ENCODE data around the gene FEM1B. TPM values are rescaled to one million over a fixed set of nuclear protein-coding genes. Genes with fewer than 3 reads are reported as not detected.

Gene FEM1B
- total and polyA plus RNA-seq, 2 donors (not counting 3 experiments of a cell fraction or from before 2014, with no cell fraction given): 11.1 to 33.2 TPM

GRCh38 chr15:68322796-68323195, 45.3 kb downstream of the FEM1B start:
- intact Hi-C loops (cut with micrococcal nuclease) (no loop called here), dilution Hi-C loops (cut with MboI; ENCODE audit: extremely low pct_ligation_motif_present, low sequenced_read_pairs) (no loop called here)
- H3K4me1 ChIP-seq (ENCODE audit: control insufficient read depth, extremely low read depth, insufficient read depth, low read length): no peaks in the 10 kb centered on the region
- ChIA-PET CTCF (interaction anchor here (1.5 to 2.5 kb wide), 4 partner anchors 11 to 227 kb away, joined by 3 to 12 read pairs (median 4); no protein-coding TSS in a partner anchor), POLR2A (no interaction called here)
- no peaks in the 10 kb centered on the region for H3K9me3 ChIP-seq (replicated peaks; ENCODE audit: control insufficient read depth, insufficient read depth, low read length)
- H3K9me1 ChIP-seq (replicated peaks; ENCODE audit: control insufficient read depth, extremely low read depth, insufficient read depth, low read length): no peaks in the 10 kb centered on the region
- no peak overlapping the region for H2AFZ ChIP-seq (ENCODE audit: low read depth, low read length)
- FAIRE-seq: no peak
- H3K27me3 ChIP-seq (ENCODE audit: control insufficient read depth in 2 of 2, insufficient read depth in 2 of 2, low read length in 2 of 2): peaks cover 0 to 6% of the 10 kb centered on the region in 2 experiments
- H3K4me3 ChIP-seq (replicated peaks in 1 of 3; ENCODE audit: insufficient read depth in 1 of 3, low read depth in 1 of 3, low read length in 3 of 3): no peak overlapping the region
- H3K27ac ChIP-seq (ENCODE audit: insufficient read depth, low read depth, low read length): no peak overlapping the region
- H3K9ac ChIP-seq (replicated peaks; ENCODE audit: extremely low read depth, insufficient read depth, low read length): no peak overlapping the region
- H3K4me2 ChIP-seq (ENCODE audit: insufficient read depth, low read length): no peak overlapping the region
- TF ChIP-seq POLR2AphosphoS5 (IDR thresholded peaks at IDR 0.05; ENCODE audit: insufficient read depth, low read depth, low read length) (no peak), FOS (IDR thresholded peaks at IDR 0.05; ENCODE audit: borderline replicate concordance, insufficient read depth, low read length) (no peak), MYC (IDR thresholded peaks at IDR 0.05; ENCODE audit: low read depth, low read length) (no peak), JUN (IDR thresholded peaks at IDR 0.05; ENCODE audit: borderline replicate concordance, insufficient read depth, insufficient read length, low read depth) (no peak), GATA2 (IDR thresholded peaks at IDR 0.05; ENCODE audit: insufficient read depth, insufficient read length, low read depth, low read length) (no peak), POLR2A (IDR thresholded peaks at IDR 0.05; ENCODE audit: low read depth, low read length) (no peak)
- TF ChIP-seq, protein P1, sequence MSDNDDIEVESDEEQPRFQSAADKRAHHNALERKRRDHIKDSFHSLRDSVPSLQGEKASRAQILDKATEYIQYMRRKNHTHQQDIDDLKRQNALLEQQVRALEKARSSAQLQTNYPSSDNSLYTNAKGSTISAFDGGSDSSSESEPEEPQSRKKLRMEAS (IDR thresholded peaks at IDR 0.05; ENCODE audit: insufficient read depth, insufficient read length): no peak
- TF ChIP-seq, protein P2, sequence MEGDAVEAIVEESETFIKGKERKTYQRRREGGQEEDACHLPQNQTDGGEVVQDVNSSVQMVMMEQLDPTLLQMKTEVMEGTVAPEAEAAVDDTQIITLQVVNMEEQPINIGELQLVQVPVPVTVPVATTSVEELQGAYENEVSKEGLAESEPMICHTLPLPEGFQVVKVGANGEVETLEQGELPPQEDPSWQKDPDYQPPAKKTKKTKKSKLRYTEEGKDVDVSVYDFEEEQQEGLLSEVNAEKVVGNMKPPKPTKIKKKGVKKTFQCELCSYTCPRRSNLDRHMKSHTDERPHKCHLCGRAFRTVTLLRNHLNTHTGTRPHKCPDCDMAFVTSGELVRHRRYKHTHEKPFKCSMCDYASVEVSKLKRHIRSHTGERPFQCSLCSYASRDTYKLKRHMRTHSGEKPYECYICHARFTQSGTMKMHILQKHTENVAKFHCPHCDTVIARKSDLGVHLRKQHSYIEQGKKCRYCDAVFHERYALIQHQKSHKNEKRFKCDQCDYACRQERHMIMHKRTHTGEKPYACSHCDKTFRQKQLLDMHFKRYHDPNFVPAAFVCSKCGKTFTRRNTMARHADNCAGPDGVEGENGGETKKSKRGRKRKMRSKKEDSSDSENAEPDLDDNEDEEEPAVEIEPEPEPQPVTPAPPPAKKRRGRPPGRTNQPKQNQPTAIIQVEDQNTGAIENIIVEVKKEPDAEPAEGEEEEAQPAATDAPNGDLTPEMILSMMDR (IDR thresholded peaks at IDR 0.05; ENCODE audit: extremely low read depth in 1 of 2, insufficient read depth in 1 of 2, low read depth in 1 of 2, low read length in 2 of 2): no peak
- BruUV-seq (replicated peaks): no TSS peak
- no peaks in the 10 kb centered on the region for H3K36me3 ChIP-seq (ENCODE audit: control insufficient read depth in 2 of 2, extremely low read depth in 1 of 2, insufficient read depth in 2 of 2, low read length in 2 of 2)
- H4K20me1 ChIP-seq (replicated peaks; ENCODE audit: control insufficient read depth, extremely low read depth, insufficient read depth, low read length): no peaks in the 10 kb centered on the region
- DNase-seq (ENCODE audit: low read depth, low spot score): no peak
- H3K79me2 ChIP-seq (ENCODE audit: control insufficient read depth, insufficient read depth, low read length): no peaks in the 10 kb centered on the region
